ENCODE data around the gene PLD2.

Gene PLD2, protein sequence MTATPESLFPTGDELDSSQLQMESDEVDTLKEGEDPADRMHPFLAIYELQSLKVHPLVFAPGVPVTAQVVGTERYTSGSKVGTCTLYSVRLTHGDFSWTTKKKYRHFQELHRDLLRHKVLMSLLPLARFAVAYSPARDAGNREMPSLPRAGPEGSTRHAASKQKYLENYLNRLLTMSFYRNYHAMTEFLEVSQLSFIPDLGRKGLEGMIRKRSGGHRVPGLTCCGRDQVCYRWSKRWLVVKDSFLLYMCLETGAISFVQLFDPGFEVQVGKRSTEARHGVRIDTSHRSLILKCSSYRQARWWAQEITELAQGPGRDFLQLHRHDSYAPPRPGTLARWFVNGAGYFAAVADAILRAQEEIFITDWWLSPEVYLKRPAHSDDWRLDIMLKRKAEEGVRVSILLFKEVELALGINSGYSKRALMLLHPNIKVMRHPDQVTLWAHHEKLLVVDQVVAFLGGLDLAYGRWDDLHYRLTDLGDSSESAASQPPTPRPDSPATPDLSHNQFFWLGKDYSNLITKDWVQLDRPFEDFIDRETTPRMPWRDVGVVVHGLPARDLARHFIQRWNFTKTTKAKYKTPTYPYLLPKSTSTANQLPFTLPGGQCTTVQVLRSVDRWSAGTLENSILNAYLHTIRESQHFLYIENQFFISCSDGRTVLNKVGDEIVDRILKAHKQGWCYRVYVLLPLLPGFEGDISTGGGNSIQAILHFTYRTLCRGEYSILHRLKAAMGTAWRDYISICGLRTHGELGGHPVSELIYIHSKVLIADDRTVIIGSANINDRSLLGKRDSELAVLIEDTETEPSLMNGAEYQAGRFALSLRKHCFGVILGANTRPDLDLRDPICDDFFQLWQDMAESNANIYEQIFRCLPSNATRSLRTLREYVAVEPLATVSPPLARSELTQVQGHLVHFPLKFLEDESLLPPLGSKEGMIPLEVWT

DNA sequence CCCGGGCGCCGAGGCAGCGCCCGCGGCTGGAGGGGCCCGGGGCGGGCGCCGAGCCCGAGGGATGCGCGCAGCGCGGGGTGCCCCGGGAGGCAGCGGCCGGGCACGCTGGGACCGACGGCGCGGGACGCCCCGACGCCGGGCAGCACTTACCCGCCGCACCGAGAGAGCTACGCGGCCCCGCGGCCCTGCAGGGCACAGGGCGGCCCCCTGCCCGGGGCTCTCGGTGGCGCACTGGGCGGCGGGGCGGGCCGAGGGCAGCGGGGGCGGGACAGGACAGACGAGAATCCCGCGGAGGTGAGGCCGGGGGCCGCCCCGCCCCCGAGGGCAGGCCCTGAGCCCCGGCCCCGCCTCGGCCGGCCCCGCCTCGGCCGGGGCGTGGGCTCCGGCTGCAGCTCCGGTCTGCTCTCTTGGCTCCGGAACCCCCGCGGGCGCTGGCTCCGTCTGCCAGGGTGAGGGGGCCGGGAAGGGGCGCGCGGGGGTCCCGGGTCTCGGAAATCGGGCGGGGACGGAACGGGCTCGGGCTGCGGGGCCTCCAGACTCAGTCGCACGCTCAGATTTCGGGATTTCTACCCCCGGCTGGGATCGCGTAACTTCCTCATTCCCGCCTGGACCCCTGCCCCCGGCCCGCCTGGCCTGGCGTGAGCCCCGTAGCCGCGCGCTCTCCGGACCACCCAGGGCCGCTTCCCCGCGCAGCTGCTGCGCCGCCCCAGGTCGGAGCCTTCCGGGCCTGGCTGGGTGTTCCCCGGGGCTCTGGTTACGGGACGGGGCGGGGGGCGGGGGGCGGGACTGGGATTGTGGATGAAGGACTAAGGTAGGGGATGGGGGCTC is at the start of gene PLD2:
TSS of gene PLD2 (plus strand) at position 376 of the 828 bp plus-strand sequence. CDS start 621 bp downstream, outside the sequence.
- DNase-seq, result peak; percentile 89

DNA sequence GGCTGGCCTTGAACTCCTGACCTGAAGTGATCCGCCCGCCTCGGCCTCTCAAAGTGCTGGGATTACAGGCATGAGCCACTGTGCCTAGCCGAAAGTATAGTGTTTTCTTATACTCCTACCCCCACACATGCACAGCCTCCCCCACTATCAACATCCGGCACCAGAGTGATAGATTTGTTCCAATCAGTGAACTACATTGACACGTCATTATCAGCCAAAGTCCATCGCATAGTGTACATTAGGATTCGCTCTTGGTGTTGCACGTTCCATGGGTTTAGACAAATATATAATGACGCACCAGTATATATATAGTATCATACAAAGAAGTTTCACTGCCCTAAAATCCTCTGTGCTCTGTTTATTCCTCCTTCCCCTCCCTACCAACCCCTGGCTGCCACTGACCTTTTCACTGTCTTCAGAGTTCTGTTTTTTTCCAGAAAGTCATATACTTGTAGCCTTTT is 47.1 kb upstream of the PLD2 start:
- no peak for DNase-seq

DNA sequence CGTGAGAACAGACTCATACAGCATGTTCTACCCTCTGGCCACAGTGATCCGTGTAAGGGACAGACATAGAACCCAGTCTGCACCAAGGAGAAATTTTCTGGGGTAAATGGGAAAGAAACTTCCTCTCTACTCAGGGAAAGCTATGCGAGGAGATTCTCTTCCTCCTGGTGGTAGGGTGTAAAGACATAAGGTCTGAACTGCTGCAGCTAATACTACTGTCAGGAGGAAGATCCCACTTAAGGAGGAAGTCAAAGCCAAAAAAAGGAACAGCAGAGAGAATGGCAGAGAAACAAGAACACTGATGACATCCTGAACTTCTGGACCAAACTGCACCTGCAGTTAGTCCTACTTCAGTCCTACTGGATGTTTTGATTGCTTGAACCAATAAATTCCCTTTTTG is 42.4 kb upstream of the PLD2 start:
- DNase-seq, result peak; percentile 35

DNA sequence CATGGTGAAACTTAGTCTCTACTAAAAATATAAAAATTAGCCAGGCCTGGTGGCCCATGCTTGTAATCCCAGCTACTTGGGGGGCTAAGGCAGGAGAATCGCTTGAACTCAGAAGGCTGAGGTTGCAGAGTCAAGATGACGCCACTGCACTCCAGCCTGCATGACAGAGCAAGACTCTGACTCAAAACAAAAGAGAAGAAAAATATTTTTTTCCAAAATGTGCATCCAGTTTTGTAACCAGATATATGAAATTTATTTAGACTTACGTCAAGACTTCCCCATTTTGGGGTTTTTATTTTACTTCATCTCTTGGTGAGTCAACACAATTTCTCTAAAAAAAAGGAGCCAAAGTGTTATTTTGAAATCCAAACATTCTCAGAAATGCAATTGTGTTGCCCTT is 40.8 kb upstream of the PLD2 start:
- DNase-seq, result peak; percentile 57

DNA sequence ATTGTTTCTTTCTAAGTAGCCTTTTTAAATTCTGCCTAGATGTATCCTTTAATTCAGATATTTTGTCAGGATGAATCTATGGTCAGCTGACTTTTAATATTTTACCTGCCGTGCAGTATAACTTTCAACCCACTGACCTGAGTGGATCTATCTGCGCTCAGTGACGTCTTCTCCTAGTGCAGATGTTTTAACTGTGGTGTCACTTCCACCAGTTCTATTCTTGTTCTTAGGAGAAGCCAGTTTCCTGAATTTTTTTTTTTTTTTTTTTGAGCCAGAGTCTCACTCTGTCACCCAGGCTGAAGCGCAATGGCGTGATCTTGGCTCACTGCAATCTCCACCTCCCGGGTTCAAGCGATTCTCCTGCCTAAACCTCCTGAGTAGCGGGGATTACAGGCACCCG is 40.2 kb upstream of the PLD2 start:
- DNase-seq, result no peak

DNA sequence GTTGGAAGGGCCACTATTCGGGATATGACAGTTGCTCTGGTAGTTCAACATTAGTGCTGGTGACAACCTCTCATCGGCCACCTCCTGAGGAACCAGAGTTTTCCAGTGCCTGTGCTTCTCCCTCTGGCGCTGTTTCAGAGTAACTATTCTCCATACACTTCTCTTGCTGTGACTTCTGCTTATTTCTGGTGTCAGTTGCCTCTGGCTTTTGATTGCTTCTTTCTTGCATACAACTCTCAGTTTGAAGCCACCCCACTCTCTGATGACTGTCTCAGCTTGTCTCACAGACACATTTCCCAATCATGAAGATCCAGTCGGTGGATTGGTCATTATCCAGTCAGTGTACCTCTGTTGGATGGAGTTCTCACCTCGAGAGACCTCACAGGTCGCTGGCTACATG is 38.7 kb upstream of the PLD2 start:
- no peak for DNase-seq

DNA sequence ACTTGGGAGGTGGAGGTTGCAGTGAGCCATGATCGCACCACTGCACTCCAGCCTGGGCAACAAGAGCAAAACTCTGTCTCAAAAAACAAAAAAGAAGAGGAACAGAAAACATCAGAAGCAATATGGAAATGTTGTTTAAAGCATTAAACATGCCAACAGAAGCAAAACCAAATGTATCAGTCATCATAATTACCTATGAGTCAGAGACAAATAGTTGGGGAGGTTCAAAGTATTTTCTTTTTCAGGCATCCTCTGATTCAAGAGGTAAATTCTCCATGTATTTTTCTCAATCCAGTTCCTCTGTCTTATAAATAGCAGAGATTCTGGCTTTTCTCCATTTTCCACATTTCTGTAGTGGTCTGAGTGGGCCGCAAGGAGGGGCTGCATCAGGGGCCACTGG is 37.3 kb upstream of the PLD2 start:
- no peak for DNase-seq

DNA sequence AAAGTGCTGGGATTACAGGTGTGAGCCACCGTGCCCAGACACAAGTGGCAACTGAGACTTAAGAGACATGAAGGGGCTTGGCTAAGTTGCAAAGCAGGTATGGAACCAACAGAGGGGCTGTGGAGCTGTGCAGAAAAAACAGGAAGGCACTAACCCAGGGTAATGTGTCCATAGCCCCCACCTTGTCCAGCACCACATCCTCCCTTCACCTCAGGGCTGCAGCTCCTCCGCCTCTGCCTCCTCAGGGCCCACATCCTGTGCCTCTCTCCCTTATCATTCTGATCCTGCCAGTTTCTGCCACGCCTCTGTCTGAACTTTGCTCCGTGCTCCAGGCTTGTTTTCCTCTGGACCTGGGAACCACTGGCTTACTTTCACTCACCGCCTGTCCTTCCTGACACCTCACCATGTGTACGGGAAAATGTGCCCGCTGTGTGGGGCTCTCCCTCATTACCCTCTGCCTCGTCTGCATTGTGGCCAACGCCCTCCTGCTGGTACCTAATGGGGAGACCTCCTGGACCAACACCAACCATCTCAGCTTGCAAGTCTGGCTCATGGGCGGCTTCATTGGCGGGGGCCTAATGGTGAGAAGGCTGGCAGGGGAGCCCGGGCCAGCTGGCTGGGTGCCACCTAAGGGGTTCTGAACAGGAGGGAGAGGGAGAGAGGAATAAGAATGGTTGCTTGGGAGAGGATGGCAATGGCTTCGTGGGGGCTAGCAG is 35.3 kb upstream of the PLD2 start, which contains the start of gene TM4SF5:
TSS of gene TM4SF5 (plus strand) at position 368 of the 716 bp plus-strand sequence. CDS start at position 405, 37 bp downstream.
- no peak for DNase-seq

DNA sequence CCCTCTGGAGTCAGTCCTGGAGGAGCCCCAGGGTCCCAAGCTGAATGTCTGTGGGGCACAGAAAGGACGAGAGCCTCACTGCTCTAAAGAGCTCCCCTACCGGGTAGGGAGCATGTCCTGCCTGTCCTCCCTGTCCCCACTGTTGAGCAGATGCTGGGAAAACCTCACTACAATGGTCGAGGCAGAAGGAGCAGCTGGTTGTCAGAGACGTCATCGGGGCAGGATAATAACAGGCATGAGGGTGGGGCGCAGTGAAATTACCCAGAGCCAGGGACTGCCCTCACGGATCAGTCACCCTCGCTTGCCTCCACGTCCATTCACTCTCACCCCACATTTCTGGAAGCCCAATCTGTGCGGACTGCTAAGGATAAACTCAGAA is 34.7 kb upstream of the PLD2 start:
- no peak for DNase-seq

DNA sequence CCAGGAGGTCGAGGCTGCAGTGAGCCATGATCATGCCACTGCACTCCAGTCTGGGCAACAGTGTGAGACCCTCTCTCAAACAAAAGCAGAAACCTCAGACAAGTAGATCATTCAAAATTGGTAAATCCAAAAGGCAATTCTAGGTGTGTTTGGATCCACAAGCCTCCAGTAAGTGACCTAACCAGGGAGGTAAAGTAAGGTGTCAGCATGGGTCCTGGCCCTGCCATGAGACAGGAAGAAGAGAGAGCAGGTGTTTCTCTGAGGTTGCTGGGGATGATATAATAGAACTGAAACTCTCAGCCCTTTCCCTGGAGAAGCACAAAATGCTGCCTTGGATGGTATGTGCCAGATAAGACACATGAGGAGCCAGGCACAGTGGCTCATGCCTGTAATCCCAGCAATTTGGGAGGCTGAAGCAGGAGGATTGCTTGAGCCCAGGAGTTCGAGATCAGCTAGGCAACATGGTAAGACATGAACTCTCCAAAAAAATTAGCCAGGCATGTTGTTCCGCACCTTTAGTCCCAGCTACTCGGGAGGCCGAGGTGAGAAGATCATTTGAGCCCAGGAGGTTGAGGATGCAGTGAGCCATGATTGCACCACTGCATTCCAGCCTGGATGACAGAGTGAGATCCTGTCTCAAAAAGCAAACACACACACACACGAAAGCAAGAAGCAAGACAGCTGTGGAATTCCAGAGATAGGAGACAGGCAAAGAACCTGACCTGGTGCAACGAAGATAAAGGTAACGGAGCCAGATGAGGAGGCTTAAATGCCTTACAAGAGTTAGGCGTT is 28.8 kb upstream of the PLD2 start:
- DNase-seq, result no peak

DNA sequence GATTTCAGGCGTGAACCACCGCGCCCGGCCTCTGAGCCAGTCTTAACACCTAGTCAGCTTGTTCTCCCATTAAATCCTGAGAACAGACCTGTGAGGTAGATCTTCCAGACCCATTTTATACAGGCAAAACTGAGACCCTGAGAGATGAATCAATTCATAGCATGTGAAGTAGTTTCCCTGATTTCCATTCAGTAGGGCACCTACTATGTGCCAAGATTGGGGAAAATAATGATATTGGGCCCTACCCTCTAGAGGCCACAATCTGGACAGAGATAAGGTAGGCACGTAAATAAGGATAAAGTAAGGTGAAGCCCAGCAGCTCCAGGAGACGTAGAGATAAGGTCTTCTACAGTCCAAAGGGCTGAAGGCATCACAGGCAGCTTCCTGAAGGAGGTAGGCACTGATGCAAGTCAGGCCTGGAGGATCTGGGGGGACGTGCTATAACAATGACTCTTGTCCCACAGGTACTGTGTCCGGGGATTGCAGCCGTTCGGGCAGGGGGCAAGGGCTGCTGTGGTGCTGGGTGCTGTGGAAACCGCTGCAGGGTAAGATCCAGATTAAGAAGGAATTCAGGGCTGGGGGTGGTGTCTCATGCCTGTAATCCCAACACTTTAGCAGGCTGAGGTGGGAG is 26.5 kb upstream of the PLD2 start:
- DNase-seq, result no peak

DNA sequence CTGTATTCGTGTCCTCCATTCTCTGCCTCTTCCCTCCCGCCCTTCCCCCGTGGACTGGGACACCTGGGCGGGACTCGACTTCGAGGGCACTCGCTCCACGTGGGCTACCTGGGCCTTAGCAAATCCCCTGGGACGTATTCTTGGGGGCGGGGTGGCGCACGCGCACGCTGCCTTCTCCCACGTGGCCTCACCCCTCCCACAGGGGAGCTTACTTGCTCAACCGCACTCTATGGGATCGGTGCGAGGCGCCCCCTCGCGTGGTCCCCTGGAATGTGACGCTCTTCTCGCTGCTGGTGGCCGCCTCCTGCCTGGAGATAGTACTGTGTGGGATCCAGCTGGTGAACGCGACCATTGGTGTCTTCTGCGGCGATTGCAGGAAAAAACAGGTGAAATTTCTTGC is 24.3 kb upstream of the PLD2 start:
- peak; percentile 32 for DNase-seq

DNA sequence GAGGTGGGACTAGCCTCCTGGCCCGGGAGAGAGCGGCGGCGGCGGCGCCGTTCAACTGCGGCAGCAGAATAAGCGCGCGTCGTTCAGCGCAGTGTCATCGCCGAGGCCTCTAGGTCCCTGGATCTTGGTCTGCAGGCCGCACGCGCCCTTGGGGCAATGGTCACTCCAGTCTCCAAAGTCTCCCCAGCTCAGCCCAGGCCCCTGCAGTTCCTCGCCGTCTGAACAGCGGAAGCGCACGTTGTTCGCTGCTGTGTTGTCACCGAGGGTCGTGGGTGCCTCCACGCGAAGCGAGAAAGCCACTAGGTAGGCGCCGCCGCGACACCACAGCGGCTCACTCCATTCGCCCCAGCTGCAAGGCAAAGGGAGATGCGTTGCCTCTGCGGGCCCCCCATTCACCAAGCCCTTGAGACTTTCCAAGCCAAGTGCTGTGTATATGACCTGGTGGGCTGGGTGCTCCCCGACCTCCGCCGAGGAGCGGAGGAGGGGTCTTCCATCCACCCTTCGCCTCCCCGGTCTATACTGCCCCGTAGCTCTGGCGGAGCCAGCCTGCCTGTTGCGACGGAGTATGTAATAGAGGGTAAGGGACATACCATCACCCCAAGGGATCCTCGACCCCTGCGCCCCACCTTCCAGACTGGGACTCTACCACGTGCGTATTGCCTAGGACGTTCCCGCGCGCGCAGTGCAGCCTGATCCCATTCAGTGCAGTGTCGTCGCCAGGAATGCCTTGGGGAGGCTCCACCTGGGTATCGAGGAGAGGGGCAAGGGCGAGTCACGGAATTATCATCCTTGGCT is 21.4 kb upstream of the PLD2 start:
- no peak for DNase-seq

DNA sequence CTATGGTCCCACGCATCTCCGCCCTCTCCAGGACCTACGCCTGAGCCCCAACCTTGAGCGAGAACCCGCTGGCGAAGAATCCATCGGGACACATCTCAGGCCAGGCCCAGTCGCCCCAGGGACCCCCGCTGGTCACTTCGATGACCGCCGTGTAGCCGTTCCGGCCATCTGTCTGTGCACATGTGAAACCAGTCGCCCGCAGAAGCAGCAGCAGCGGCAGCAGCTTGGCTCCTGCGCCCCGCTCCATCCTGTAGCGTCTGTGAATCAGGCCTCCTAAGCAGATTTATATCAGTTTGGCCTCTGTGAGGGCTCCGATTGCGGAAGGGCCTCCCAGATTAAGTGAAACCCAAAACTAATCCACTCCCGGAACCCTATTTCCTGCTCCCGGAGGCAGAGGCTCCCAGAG is 20.8 kb upstream of the PLD2 start, which contains the start of gene VMO1:
TSS of gene VMO1 (minus strand) at position 259 of the 406 bp plus-strand sequence. CDS start at position 247, 12 bp downstream.
- DNase-seq, result no peak

DNA sequence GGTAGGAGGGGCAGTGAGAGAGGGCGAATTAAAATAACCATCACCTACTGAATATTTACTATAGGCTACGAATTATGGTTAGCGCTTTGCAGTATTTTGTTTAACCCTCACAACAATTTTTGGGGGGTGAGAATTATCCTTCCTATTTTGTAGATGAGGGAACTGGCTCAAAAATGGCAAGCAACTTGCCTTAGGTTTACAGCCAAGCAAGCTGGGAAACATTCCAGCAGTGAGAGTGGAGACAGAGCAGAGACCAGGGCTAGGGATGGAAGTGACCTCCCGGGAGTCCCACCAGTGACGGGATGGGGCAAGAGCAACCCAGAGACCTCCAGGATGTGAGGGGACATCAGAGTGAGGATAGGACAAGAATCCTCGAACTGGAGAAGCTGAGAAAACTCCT is 20.4 kb upstream of the PLD2 start:
- no peak for DNase-seq

DNA sequence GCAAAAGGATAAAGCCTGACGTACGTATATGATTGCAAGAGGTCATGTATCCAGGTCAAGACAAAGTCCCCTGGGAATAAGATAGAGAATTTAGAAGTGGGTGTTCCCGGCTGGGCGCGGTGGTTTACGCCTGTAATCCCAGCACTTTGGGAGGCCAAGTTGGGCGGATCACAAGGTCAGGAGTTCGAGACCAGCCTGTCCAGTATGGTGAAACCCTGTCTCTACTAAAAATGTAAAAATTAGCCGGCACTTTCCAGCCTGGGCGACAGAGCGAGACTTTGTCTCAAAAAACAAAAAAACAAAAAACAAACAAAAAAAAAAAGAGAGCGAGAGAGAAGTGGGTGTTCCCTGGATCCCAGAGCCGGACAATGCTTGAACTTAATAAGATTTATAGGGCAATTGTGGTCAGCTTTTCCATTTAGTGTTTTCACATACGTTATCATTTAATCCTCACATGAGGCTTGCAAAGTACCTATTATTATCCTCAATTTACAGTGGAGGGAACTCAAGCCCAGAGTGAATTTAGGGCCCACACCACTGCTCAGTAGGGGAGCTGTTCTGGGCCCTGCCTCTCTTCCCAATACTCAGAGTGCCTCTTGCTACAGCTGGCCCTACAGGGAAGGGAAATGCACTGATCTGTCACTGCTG is 18.7 kb upstream of the PLD2 start:
- DNase-seq, result no peak

DNA sequence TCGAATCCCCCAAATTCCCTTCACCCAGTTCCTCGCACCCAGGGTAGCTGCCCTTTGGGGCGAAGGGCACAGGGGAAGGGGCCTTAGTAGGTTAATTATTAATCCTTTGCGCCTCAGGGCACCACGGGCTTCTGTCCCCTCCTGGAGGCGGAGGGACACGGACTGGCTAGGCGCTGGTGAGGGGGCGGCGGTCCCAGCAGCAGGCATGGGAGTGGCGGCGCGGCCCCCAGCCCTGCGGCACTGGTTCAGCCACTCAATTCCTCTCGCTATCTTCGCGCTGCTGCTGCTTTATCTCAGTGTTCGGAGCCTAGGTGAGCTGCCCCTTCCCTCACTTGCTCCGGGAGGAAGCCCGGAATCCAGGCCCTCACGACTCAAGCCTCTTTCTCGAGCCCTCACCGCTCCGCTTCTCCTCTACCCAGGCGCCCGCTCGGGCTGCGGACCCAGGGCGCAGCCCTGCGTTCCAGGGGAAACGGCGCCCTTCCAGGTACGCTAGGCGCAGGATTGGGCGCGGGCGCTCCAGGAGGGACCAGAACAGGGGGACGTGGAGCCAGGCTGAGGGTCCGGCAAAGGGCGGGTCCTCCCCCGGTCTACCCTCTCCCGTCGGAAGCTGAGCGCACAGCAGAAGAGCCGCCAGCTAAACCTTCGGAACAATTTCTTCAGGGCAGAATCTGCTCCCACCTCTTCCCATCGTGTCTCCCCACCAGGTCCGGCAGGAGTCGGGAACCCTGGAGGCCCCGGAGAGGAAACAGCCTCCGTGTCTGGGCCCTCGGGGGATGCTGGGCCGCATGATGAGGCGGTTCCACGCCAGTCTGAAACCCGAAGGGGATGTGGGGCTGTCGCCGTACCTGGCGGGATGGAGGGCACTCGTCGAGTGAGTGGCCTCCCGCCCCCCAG is 17.9 kb upstream of the PLD2 start, which contains the start of gene GLTPD2:
TSS of gene GLTPD2 (plus strand) at position 158 of the 894 bp plus-strand sequence. CDS start at position 206, 48 bp downstream.
- DNase-seq, result no peak

DNA sequence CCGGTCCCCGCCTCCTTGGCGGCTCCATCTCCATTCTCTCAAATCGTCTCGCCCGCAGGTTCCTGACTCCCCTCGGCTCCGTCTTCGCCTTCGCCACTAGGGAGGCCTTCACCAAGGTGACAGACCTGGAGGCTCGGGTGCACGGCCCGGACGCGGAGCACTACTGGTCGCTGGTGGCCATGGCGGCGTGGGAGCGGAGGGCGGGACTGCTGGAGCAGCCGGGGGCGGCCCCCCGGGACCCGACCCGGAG is 17.3 kb upstream of the PLD2 start:
- no peak for DNase-seq
